GM19023 (cell line): ENCODE results near the gene GKN1.
"Not testable (repeated sequence)": the region's sequence is repeated elsewhere in the genome, so short reads cannot be mapped to it uniquely, and the experiment has no call there.

Experiments
- ATAC-seq: cut with Tn5 transposase; IDR thresholded peaks from one replicate; pipeline ENCODE4 v1.9.1; 2021; ENCODE audit warnings: mild to moderate bottlenecking, moderate library complexity; ENCODE audit not compliant: unreplicated experiment

The GKN1 gene

GRCh38 chr2:68974251-68974650 is at the start of gene GKN1:
GKN1 (plus strand) TSS chr2:68974636; CDS start chr2:68974678, 42 bp downstream.
- ATAC-seq: no peak

- no peak for ATAC-seq
Measured at GRCh38 chr2:68925295-68925896, 49.0 kb upstream of the GKN1 start.

- ATAC-seq: no peak
Measured at GRCh38 chr2:68926796-68927195, 47.6 kb upstream of the GKN1 start.

- ATAC-seq: no peak
Measured at GRCh38 chr2:68931149-68931711, 43.2 kb upstream of the GKN1 start.

GRCh38 chr2:68931799-68932198 is 42.6 kb upstream of the GKN1 start:
- no peak for ATAC-seq

- ATAC-seq: no peak
Measured at GRCh38 chr2:68932402-68932801, 42.0 kb upstream of the GKN1 start.

GRCh38 chr2:68934021-68934420 is 40.4 kb upstream of the GKN1 start:
- ATAC-seq: no peak

GRCh38 chr2:68935471-68935870 is 39.0 kb upstream of the GKN1 start:
- no peak for ATAC-seq

GRCh38 chr2:68936427-68936826 is 38.0 kb upstream of the GKN1 start:
- ATAC-seq: no peak

- ATAC-seq: no peak
Measured at GRCh38 chr2:68936889-68937288, 37.5 kb upstream of the GKN1 start.

- no peak for ATAC-seq
Measured at GRCh38 chr2:68937346-68938055, 36.9 kb upstream of the GKN1 start.

GRCh38 chr2:68938938-68939337 is 35.5 kb upstream of the GKN1 start:
- no peak for ATAC-seq

- no peak for ATAC-seq
Measured at GRCh38 chr2:68939962-68940361, 34.5 kb upstream of the GKN1 start.

- no peak for ATAC-seq
Measured at GRCh38 chr2:68940369-68940768, 34.1 kb upstream of the GKN1 start.

- ATAC-seq: no peak
Measured at GRCh38 chr2:68942827-68943226, 31.6 kb upstream of the GKN1 start.

- ATAC-seq: no peak
Measured at GRCh38 chr2:68943581-68944568, 30.6 kb upstream of the GKN1 start.

GRCh38 chr2:68946117-68946516 is 28.3 kb upstream of the GKN1 start:
- no peak for ATAC-seq

GRCh38 chr2:68948710-68949109 is 25.7 kb upstream of the GKN1 start:
- ATAC-seq: no peak

GRCh38 chr2:68951899-68952298 is 22.5 kb upstream of the GKN1 start:
- no peak for ATAC-seq

- no peak for ATAC-seq
Measured at GRCh38 chr2:68952887-68953521, 21.4 kb upstream of the GKN1 start, which contains the start of gene GKN2. GKN2 (minus strand) TSS chr2:68952893; CDS start chr2:68952861, 32 bp downstream.

- ATAC-seq: not testable (repeated sequence)
Measured at GRCh38 chr2:68955432-68955831, 19.0 kb upstream of the GKN1 start.
